ENCODE measurements around the gene BACH1.
"Not testable (repeated sequence)": the region's sequence is repeated elsewhere in the genome, so short reads cannot be mapped to it uniquely, and the experiment has no call there.

BACH1 gene

GRCh38 chr21:29271927-29272333 lies 26.8 kb upstream of the BACH1 start:
- Mint-ChIP-seq H3K9me3 (no peaks in the 10 kb centered on the region), H3K27me3 (ENCODE audit: low read depth) (peaks cover 3% of the 10 kb centered on the region), H3K36me3 (ENCODE audit: low read depth) (no peaks in the 10 kb centered on the region), H3K4me1 (ENCODE audit: low read depth) (no peaks in the 10 kb centered on the region), H3K4me3 (no peak overlapping the region), H3K27ac (no peak overlapping the region)

GRCh38 chr21:29277442-29277841 lies 21.3 kb upstream of the BACH1 start:
- Mint-ChIP-seq H3K27ac (no peak overlapping the region), H3K27me3 (ENCODE audit: low read depth) (peaks cover 9% of the 10 kb centered on the region), H3K4me1 (ENCODE audit: low read depth) (no peaks in the 10 kb centered on the region), H3K36me3 (ENCODE audit: low read depth) (no peaks in the 10 kb centered on the region), H3K9me3 (peaks cover 4% of the 10 kb centered on the region), H3K4me3 (no peak overlapping the region)

GRCh38 chr21:29279558-29279957 lies 19.2 kb upstream of the BACH1 start:
- Mint-ChIP-seq H3K27me3 (ENCODE audit: low read depth) (peaks cover 6% of the 10 kb centered on the region), H3K9me3 (peaks cover 10% of the 10 kb centered on the region), H3K4me1 (ENCODE audit: low read depth) (no peaks in the 10 kb centered on the region), H3K27ac (no peak overlapping the region), H3K4me3 (no peak overlapping the region), H3K36me3 (ENCODE audit: low read depth) (no peaks in the 10 kb centered on the region)

- not testable (repeated sequence) for H3K27ac Mint-ChIP-seq; H3K4me1 Mint-ChIP-seq (ENCODE audit: low read depth); H3K4me3 Mint-ChIP-seq; H3K36me3 Mint-ChIP-seq (ENCODE audit: low read depth)
- Mint-ChIP-seq H3K27me3 (ENCODE audit: low read depth) (peaks cover 12% of the 10 kb centered on the region), H3K9me3 (peaks cover 10% of the 10 kb centered on the region)
Measured at GRCh38 chr21:29281801-29282200, 16.9 kb upstream of the BACH1 start.

GRCh38 chr21:29287383-29287782 lies 11.3 kb upstream of the BACH1 start:
- no peak overlapping the region for H3K4me3 Mint-ChIP-seq
- no peaks in the 10 kb centered on the region for H3K36me3 Mint-ChIP-seq (ENCODE audit: low read depth)
- no peak overlapping the region for H3K27ac Mint-ChIP-seq

GRCh38 chr21:29288239-29288638 lies 10.5 kb upstream of the BACH1 start:
- no peak overlapping the region for H3K27ac Mint-ChIP-seq
- H3K4me1 Mint-ChIP-seq (ENCODE audit: low read depth): no peaks in the 10 kb centered on the region
- no peaks in the 10 kb centered on the region for H3K36me3 Mint-ChIP-seq (ENCODE audit: low read depth)
- H3K27me3 Mint-ChIP-seq (ENCODE audit: low read depth): peaks cover 15% of the 10 kb centered on the region
- H3K9me3 Mint-ChIP-seq: no peaks in the 10 kb centered on the region
- H3K4me3 Mint-ChIP-seq: no peak overlapping the region

More at GRCh38 chr21:29287383-29287782, 11.3 kb upstream of the BACH1 start:
- peaks cover 15% of the 10 kb centered on the region for H3K27me3 Mint-ChIP-seq (ENCODE audit: low read depth)
- H3K9me3 Mint-ChIP-seq: peaks cover 6% of the 10 kb centered on the region
- H3K4me1 Mint-ChIP-seq (ENCODE audit: low read depth): no peaks in the 10 kb centered on the region

GRCh38 chr21:29289317-29289716 lies 9.4 kb upstream of the BACH1 start:
- peaks cover 15% of the 10 kb centered on the region for H3K27me3 Mint-ChIP-seq (ENCODE audit: low read depth)
- H3K27ac Mint-ChIP-seq: no peak overlapping the region
- no peaks in the 10 kb centered on the region for H3K9me3 Mint-ChIP-seq
- H3K4me3 Mint-ChIP-seq: no peak overlapping the region
- peaks cover 2% of the 10 kb centered on the region for H3K4me1 Mint-ChIP-seq (ENCODE audit: low read depth)
- H3K36me3 Mint-ChIP-seq (ENCODE audit: low read depth): peaks cover 2% of the 10 kb centered on the region

GRCh38 chr21:29290240-29290639 lies 8.5 kb upstream of the BACH1 start:
- Mint-ChIP-seq H3K4me3 (no peak overlapping the region), H3K27me3 (ENCODE audit: low read depth) (peaks cover 15% of the 10 kb centered on the region), H3K9me3 (no peaks in the 10 kb centered on the region), H3K4me1 (ENCODE audit: low read depth) (peaks cover 4% of the 10 kb centered on the region), H3K36me3 (ENCODE audit: low read depth) (peaks cover 2% of the 10 kb centered on the region), H3K27ac (no peak overlapping the region)

- Mint-ChIP-seq H3K9me3 (no peaks in the 10 kb centered on the region), H3K27ac (no peak overlapping the region), H3K27me3 (ENCODE audit: low read depth) (peaks cover 20% of the 10 kb centered on the region), H3K4me1 (ENCODE audit: low read depth) (peaks cover 11% of the 10 kb centered on the region), H3K36me3 (ENCODE audit: low read depth) (peaks cover 2% of the 10 kb centered on the region), H3K4me3 (no peak overlapping the region)
Measured at GRCh38 chr21:29293495-29293894, 5.2 kb upstream of the BACH1 start.

- H3K36me3 Mint-ChIP-seq (ENCODE audit: low read depth): peaks cover 3% of the 10 kb centered on the region
- no peak overlapping the region for H3K4me3 Mint-ChIP-seq
- H3K27ac Mint-ChIP-seq: no peak overlapping the region
- H3K27me3 Mint-ChIP-seq (ENCODE audit: low read depth): peaks cover 17% of the 10 kb centered on the region
- H3K4me1 Mint-ChIP-seq (ENCODE audit: low read depth): peaks cover 18% of the 10 kb centered on the region
- H3K9me3 Mint-ChIP-seq: no peaks in the 10 kb centered on the region
Measured at GRCh38 chr21:29295066-29295650, 3.6 kb upstream of the BACH1 start.

- no peak overlapping the region for H3K4me3 Mint-ChIP-seq
- no peak overlapping the region for H3K27ac Mint-ChIP-seq
- peaks cover 29% of the 10 kb centered on the region for H3K4me1 Mint-ChIP-seq (ENCODE audit: low read depth)
- no peaks in the 10 kb centered on the region for H3K9me3 Mint-ChIP-seq
- peaks cover 11% of the 10 kb centered on the region for H3K27me3 Mint-ChIP-seq (ENCODE audit: low read depth)
- peaks cover 5% of the 10 kb centered on the region for H3K36me3 Mint-ChIP-seq (ENCODE audit: low read depth)
Measured at GRCh38 chr21:29296446-29296845, 2.3 kb upstream of the BACH1 start.

GRCh38 chr21:29297483-29298347 lies 1.0 kb upstream of the BACH1 start:
- H3K27me3 Mint-ChIP-seq (ENCODE audit: low read depth): peaks cover 11% of the 10 kb centered on the region
- no peaks in the 10 kb centered on the region for H3K9me3 Mint-ChIP-seq
- H3K4me1 Mint-ChIP-seq (ENCODE audit: low read depth): peaks cover 39% of the 10 kb centered on the region
- peak overlapping the region; percentile 8 for H3K4me3 Mint-ChIP-seq
- peaks cover 5% of the 10 kb centered on the region for H3K36me3 Mint-ChIP-seq (ENCODE audit: low read depth)
- H3K27ac Mint-ChIP-seq: peak overlapping the region; percentile 32

GRCh38 chr21:29299046-29299915 lies 559 bp downstream of the BACH1 start:
- Mint-ChIP-seq H3K4me1 (ENCODE audit: low read depth) (peaks cover 42% of the 10 kb centered on the region), H3K36me3 (ENCODE audit: low read depth) (peaks cover 3% of the 10 kb centered on the region), H3K9me3 (no peaks in the 10 kb centered on the region)

GRCh38 chr21:29299916-29300806 lies 1.4 kb downstream of the BACH1 start:
- peaks cover 11% of the 10 kb centered on the region for H3K27me3 Mint-ChIP-seq (ENCODE audit: low read depth)
- peaks cover 40% of the 10 kb centered on the region for H3K4me1 Mint-ChIP-seq (ENCODE audit: low read depth)
- H3K36me3 Mint-ChIP-seq (ENCODE audit: low read depth): peaks cover 3% of the 10 kb centered on the region
- H3K27ac Mint-ChIP-seq: peak overlapping the region; percentile 81
- H3K4me3 Mint-ChIP-seq: peak overlapping the region; percentile 88
- H3K9me3 Mint-ChIP-seq: no peaks in the 10 kb centered on the region

More at GRCh38 chr21:29299046-29299915, 559 bp downstream of the BACH1 start:
- Mint-ChIP-seq H3K27me3 (ENCODE audit: low read depth) (peaks cover 11% of the 10 kb centered on the region), H3K4me3 (peak overlapping the region; percentile 88), H3K27ac (peak overlapping the region; percentile 81)
